Central memory CD8-positive, alpha-beta T cell (primary cell): Measurements from ENCODE around the gene UMPS.
"Not testable (repeated sequence)": the region's sequence is repeated elsewhere in the genome, so short reads cannot be mapped to it uniquely, and the experiment has no call there.

Experiments
- ATAC-seq: fragments of 150-1000 bp; cut with Tn5 transposase; replicated peaks from 2 replicates; pipeline ENCODE4 v1.10.0; 2022; ENCODE audit warnings: mild to moderate bottlenecking, moderate FRiP score, moderate number of reproducible peaks; ENCODE audit not compliant: poor library complexity, severe bottlenecking; ENCODE audit errors: extremely low read depth
- DNase-seq, 2 donors: peaks; one replicate each; pipeline ENCODE4 v3.0.0; 2021; ENCODE audit warnings: low spot score in 2 of 2
- H3K27ac Mint-ChIP-seq: one replicate; pipeline ENCODE4 v1.8.0; 2022; ENCODE audit warnings: low read depth, mild to moderate bottlenecking, moderate library complexity, mixed read lengths
- H3K27me3 Mint-ChIP-seq: one replicate; pipeline ENCODE4 v1.8.0; 2022; ENCODE audit warnings: mixed read lengths
- H3K36me3 Mint-ChIP-seq: one replicate; pipeline ENCODE4 v1.8.0; 2022; ENCODE audit warnings: mild to moderate bottlenecking, moderate library complexity, mixed read lengths; ENCODE audit not compliant: insufficient read depth
- H3K4me1 Mint-ChIP-seq: one replicate; pipeline ENCODE4 v1.8.0; 2022; ENCODE audit warnings: mixed read lengths
- H3K4me3 Mint-ChIP-seq: one replicate; pipeline ENCODE4 v1.8.0; 2022; ENCODE audit warnings: mild to moderate bottlenecking, moderate library complexity, mixed read lengths
- H3K9me3 Mint-ChIP-seq: one replicate; pipeline ENCODE4 v1.8.0; 2022; ENCODE audit warnings: mixed read lengths

The UMPS gene

DNA sequence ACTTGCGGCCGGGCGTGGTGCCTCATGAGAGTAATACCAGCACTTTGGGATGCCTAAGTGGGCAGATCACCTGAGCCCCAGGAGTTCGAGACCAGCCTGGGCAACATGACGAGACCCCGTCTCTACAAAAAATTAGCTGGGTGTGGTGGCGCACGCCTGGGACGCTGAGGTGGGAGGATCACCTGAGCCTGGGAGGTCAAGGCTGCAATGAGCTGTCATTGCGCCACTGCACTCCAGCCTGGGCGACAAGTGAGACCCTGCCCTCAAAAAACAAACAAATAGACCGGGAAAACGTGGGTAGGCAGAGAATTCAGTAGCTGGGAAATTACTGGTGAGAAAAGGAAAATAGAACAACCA, 667 bp downstream of the UMPS start:
- peaks cover 18% of the 10 kb centered on the region for H3K27me3 Mint-ChIP-seq
- peak overlapping the region; percentile 96 for H3K4me3 Mint-ChIP-seq
- H3K36me3 Mint-ChIP-seq, result peaks cover 17% of the 10 kb centered on the region
- no peaks in the 10 kb centered on the region for H3K9me3 Mint-ChIP-seq
- H3K4me1 Mint-ChIP-seq, result peaks cover 24% of the 10 kb centered on the region
- DNase-seq (no peak), ATAC-seq (no peak)
- H3K27ac Mint-ChIP-seq, result peak overlapping the region; percentile 100

DNA sequence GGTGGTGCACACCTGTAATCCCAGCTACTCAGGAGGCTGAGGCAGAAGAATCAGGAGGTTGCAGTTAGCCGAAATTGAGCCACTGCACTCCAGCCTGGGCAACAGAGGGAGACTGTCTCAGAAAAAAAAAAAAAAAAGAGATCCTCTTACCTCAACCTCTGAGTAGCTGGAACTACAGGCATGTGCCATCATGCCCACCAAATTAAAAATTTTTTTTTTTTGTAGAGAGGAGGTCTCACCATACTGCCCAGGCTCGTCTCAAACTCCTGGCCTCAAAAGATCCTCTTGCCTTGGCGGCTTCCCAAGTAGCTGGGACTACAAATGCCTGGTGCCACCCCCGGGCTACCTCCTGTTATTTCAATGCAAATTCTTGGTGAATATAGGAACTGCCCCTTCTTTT, 1.5 kb downstream of the UMPS start:
- Mint-ChIP-seq H3K27ac (no peak overlapping the region), H3K4me1 (peaks cover 24% of the 10 kb centered on the region), H3K27me3 (peaks cover 10% of the 10 kb centered on the region), H3K9me3 (no peaks in the 10 kb centered on the region), H3K4me3 (peak overlapping the region; percentile 96), H3K36me3 (peaks cover 17% of the 10 kb centered on the region)
- DNase-seq (no peak), ATAC-seq (no peak)

DNA sequence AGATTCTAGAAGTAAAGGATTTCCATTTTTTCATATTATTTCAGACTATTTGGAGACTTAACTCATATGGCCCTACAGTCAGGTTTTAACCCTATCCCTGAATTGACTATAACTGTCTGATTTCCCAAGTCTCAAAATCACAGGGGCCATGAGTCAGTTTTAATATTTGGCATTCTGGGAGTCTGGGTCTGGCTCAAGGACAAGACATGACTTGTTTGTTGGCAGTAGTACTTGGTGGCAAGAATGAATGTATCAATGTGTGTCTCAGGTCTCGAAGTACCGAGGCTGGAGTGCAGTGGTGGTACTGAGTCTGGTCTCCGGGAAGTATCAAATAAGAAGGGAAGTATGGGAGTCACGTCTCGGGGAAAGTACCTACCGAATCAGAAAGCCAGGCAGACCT, 10.8 kb downstream of the UMPS start:
- Mint-ChIP-seq H3K4me3 (no peak overlapping the region), H3K27ac (no peak overlapping the region), H3K36me3 (peaks cover 64% of the 10 kb centered on the region), H3K4me1 (peaks cover 18% of the 10 kb centered on the region), H3K9me3 (no peaks in the 10 kb centered on the region), H3K27me3 (no peaks in the 10 kb centered on the region)
- DNase-seq, result no peak
- ATAC-seq, result no peak

DNA sequence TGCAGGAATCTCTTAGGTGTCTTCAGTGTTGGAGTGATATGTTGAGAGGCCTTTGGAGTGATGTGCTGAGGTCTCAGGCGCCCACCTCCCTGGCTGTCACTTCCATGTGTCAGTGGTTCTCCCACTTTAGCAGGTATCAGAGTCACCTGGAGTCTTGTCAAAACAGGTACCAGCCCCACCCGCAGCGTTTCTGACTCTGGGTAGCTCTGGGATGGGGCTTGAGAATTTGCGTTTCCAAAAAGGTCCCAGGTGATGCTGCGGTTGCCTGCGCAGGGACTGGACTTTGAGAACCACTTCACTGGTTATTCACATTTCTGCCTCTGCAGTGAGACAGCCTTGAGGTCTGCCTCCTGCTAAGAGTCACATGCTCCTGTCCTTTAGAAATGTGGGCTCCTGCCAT, 15.5 kb downstream of the UMPS start:
- Mint-ChIP-seq H3K27me3 (no peaks in the 10 kb centered on the region), H3K9me3 (no peaks in the 10 kb centered on the region), H3K4me1 (peaks cover 6% of the 10 kb centered on the region), H3K27ac (peak overlapping the region; percentile 32), H3K36me3 (peaks cover 38% of the 10 kb centered on the region), H3K4me3 (no peak overlapping the region)
- ATAC-seq, result no peak
- DNase-seq, result no peak

DNA sequence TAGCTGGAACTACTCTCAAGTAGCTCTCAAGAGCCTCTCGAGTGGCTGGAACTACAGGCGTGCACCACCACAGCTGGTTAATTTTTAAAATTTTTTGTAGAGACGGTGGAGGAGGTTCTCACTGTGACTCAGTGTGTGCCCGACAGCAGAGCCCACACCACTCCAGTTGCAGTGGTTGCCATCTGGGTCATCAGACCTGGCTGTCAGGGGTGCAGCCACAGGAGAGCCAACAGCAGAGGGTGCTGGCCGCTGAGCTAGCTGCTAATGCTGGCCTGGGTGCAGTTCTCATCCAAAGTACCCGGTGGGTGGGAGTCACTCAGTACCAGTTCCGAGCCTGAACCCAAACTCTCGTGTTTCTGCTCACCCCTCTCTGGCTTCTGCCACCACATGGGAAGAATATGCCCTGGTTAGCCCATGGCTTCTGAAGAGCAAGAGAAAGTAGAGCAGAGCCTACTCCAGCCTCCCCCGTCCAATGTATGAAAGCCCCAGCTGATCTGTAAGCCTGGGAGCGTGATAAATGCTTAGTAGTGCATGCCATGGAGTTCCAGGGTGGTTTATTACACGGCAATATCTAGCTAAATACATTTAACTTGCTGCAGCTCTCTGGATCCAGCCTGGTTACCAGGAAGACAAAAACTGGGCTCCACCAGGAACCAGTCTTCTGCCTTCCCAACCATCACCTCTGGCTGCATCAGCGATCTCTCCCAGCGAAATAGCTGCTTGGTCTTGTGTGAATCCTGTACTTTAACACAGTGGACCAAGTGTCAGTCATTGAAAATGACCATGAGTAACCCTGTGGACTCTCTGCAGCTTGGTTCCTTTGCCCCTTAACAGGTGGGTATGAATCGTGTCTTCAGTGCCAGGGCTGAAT, 17.1 kb downstream of the UMPS start:
- H3K36me3 Mint-ChIP-seq, result peaks cover 28% of the 10 kb centered on the region
- H3K27me3 Mint-ChIP-seq, result peaks cover 8% of the 10 kb centered on the region
- no peak overlapping the region for H3K4me3 Mint-ChIP-seq
- DNase-seq (no peak), ATAC-seq (no peak)
- H3K9me3 Mint-ChIP-seq, result no peaks in the 10 kb centered on the region
- no peaks in the 10 kb centered on the region for H3K4me1 Mint-ChIP-seq
- H3K27ac Mint-ChIP-seq, result no peak overlapping the region

DNA sequence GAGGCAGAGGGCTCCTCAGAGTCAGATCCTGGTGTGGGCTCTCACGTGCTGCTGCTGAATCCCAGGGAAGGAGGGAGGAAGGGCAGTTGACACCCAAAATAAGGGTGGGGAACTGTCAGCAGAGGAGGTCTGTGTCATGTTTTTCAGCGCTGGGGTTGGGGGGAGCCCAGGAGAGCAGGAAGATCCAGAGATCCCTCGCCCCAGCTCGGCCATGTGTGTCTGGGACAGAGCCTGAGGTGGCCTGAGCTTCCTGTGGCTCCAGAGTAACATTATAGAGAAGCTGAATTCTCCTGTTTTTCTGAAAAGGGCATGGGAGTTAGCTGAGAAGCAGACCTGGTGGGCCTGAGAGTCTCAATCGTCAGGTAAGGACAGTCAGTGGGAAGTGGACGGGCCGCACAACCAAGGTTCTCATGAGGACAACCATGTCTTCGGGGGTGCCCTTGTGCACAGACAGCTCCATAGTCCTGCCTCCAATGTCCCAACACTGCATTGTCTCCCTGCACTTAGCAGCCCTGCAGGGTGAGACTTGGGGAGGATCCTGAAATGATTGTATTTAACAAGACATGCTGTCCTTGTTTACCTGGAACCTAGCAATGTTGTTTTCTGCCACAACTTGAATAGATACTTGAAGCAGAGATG, 18.4 kb downstream of the UMPS start:
- DNase-seq (no peak), ATAC-seq (no peak)
- no peaks in the 10 kb centered on the region for H3K9me3 Mint-ChIP-seq
- no peak overlapping the region for H3K4me3 Mint-ChIP-seq
- no peaks in the 10 kb centered on the region for H3K4me1 Mint-ChIP-seq
- H3K27me3 Mint-ChIP-seq, result peaks cover 21% of the 10 kb centered on the region
- H3K36me3 Mint-ChIP-seq, result peaks cover 17% of the 10 kb centered on the region
- peak overlapping the region; percentile 50 for H3K27ac Mint-ChIP-seq

DNA sequence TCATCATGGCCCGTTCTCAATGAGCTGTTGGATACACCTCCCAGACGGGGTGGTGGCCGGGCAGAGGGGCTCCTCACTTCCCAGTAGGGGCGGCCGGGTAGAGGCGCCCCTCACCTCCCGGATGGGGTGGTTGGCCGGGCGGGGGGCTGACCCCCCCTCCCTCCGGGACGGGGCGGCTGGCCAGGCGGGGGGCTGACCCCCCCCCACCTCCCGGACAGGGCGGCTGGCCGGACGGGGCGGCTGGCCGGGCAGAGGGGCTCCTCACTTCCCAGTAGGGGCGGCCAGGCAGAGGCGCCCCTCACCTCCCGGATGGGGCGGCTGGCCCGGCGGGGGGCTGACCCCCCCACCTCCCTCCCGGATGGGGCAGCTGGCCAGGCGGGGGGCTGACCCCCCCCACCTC, 19.6 kb downstream of the UMPS start:
- not testable (repeated sequence) for H3K9me3 Mint-ChIP-seq, H3K27ac Mint-ChIP-seq, DNase-seq, H3K36me3 Mint-ChIP-seq, H3K4me3 Mint-ChIP-seq, H3K4me1 Mint-ChIP-seq, ATAC-seq
- peaks cover 31% of the 10 kb centered on the region for H3K27me3 Mint-ChIP-seq

DNA sequence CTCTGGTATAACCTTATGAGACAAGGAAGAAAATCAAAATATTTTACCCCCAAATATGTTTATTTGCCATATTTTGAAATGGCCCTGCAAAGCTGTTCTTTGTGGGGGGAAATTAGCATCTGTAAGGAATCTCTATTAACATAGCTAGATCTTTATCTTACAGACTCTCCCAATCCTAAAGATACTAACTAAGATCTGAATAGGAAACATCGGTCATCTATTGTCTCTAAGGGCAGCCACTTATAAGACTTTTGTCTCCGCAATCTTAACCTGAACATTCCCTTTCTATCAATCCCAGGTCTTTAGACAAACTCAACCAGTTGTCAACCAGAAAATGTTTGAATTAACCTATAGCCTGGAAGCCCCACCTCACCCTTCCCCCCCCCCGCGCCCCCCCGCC, 21.2 kb downstream of the UMPS start:
- Mint-ChIP-seq H3K9me3 (no peaks in the 10 kb centered on the region), H3K4me1 (no peaks in the 10 kb centered on the region), H3K27me3 (peaks cover 44% of the 10 kb centered on the region), H3K27ac (no peak overlapping the region), H3K36me3 (no peaks in the 10 kb centered on the region), H3K4me3 (no peak overlapping the region)
- DNase-seq, result no peak
- ATAC-seq, result no peak

DNA sequence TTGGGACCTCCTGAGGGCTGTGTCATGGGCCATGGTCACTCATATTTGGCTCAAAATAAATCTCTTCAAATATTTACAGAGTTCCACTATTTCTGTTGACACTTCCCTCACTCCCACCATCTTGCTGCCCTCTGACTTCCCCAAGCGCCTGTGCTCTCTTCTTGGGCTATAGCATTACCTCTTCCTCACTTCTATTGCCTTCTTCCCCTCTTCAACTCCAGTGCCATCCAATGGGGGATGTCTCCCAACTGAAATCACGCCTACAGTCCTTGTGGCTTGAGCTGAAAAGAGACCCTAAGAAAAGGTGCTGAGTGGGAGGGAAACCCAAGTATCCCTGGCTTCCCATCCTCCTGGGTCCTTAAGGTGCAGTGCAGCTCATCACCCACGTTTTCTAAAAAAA, 21.8 kb downstream of the UMPS start:
- Mint-ChIP-seq H3K27me3 (peaks cover 44% of the 10 kb centered on the region), H3K9me3 (no peaks in the 10 kb centered on the region), H3K4me3 (no peak overlapping the region), H3K36me3 (no peaks in the 10 kb centered on the region), H3K4me1 (no peaks in the 10 kb centered on the region), H3K27ac (no peak overlapping the region)
- DNase-seq (peak in 1 of 2 donors; percentile 8), ATAC-seq (no peak)

DNA sequence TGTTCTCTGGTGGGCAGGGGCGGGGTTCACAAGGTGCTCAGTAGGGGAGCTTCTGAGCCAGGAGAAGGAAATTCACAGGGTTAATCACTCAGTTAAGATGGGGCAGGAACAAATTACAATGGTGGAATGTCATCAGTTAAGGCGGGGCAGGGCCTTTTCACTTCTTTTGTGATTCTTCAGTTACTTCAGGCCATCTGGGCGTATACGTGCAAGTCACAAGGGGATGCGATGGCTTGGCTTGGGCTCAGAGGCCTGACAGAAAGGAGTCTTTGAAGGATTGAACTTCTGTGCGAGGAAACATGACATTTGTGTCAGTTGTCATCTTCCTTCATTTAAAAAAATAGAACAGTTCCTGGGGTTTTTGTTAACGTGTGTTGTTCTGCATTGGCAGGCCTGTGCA, 27.7 kb downstream of the UMPS start:
- DNase-seq, ATAC-seq, H3K4me1 Mint-ChIP-seq, H3K4me3 Mint-ChIP-seq, H3K27ac Mint-ChIP-seq, H3K9me3 Mint-ChIP-seq, H3K36me3 Mint-ChIP-seq: not testable (repeated sequence)
- H3K27me3 Mint-ChIP-seq, result peaks cover 30% of the 10 kb centered on the region

DNA sequence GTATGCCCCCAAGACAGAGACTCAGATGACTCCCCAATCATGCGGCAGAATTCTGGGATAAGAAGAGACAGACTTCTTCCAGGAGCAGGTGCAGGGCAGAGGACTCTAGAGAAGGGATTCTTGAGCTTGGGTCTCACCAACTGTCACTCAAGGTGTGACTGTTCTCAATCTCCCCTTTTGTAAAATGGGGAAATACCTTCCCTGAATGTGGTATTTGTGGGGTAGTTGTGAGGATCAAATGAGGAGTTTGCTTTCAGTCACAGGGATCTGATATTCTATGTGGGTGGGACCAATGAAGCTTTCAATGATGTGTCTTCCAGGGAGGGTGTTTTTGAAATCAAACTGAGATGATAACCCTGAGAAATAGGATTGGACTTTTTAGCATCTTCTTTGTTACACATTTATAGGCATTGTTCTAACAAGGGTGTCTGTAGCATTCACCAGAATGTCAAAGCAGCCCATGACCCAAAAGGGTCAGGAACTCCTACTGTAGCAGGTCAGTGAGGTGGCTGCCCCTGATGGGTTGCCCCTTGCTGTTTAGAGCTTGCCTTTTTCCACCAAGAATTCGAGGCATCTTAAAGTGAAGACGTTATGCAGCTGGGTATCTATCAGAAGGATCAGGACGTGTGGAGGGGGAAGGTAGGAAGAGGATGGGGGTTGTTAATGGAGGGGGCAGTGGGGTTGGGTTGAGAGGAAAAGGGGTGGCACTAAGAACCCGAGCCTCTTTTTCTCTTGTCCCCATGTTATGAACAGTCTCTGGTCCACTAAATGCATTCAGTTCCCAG, 28.8 kb downstream of the UMPS start:
- Mint-ChIP-seq H3K27me3 (peaks cover 19% of the 10 kb centered on the region), H3K4me1 (peaks cover 5% of the 10 kb centered on the region), H3K9me3 (no peaks in the 10 kb centered on the region), H3K27ac (no peak overlapping the region), H3K4me3 (no peak overlapping the region), H3K36me3 (no peaks in the 10 kb centered on the region)
- ATAC-seq (no peak), DNase-seq (no peak)

DNA sequence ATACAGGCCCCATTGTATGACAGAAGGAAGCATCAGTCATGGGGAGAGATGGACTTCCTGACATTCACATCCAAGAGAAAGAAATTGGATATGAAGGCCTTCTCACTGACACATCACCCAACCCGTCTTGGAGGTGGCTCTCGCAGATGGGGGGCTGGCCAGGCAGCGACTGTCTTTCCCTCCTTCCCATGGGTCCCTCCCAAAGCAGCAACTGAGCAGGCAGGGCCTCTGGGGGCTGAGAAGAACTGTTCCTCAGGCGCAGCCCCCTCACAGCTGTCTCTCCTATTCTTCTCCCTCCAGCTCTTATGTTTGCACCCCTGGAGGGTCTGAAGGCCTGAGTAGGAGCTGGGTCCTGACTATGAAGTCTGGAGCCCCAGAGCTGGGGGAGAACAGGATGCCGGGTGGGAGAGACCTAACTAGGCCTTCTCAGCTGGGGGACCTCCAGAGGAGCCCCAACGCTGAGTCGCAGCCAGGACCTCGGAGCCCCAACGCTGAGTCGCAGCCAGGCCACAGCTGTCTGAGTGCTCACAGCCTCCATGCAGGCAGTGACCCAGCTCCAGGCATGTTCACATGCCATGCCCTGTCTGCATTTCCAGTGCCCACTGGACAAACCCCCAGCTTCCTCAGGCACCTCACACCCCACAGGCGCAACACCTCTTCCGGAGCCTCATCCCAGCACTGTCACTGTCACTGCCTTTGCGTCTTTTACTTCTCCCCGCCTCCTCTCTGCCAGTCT, 29.6 kb downstream of the UMPS start:
- H3K4me3 Mint-ChIP-seq, result no peak overlapping the region
- H3K9me3 Mint-ChIP-seq, result no peaks in the 10 kb centered on the region
- no peaks in the 10 kb centered on the region for H3K36me3 Mint-ChIP-seq
- peaks cover 5% of the 10 kb centered on the region for H3K4me1 Mint-ChIP-seq
- peaks cover 14% of the 10 kb centered on the region for H3K27me3 Mint-ChIP-seq
- ATAC-seq (no peak), DNase-seq (no peak)
- no peak overlapping the region for H3K27ac Mint-ChIP-seq
